ENCODE data around the gene RXRA.

Gene RXRA

GRCh38 chr9:134369416-134370212 lies 43.4 kb downstream of the RXRA start:
- DNase-seq: no peak

- no peak for DNase-seq
Measured at GRCh38 chr9:134370213-134370492, 43.9 kb downstream of the RXRA start.

GRCh38 chr9:134370638-134371037 lies 44.4 kb downstream of the RXRA start:
- DNase-seq: no peak

- no peak for DNase-seq
Measured at GRCh38 chr9:134371731-134372130, 45.5 kb downstream of the RXRA start.

- no peak for DNase-seq
Measured at GRCh38 chr9:134372581-134373267, 46.5 kb downstream of the RXRA start.

GRCh38 chr9:134373269-134373668 lies 47.0 kb downstream of the RXRA start:
- no peak for DNase-seq

- DNase-seq: no peak
Measured at GRCh38 chr9:134373953-134374300, 47.7 kb downstream of the RXRA start.

GRCh38 chr9:134374301-134375010 lies 48.2 kb downstream of the RXRA start:
- DNase-seq: no peak

GRCh38 chr9:134375011-134375390 lies 48.7 kb downstream of the RXRA start:
- no peak for DNase-seq

- DNase-seq: no peak
Measured at GRCh38 chr9:134375430-134376385, 49.5 kb downstream of the RXRA start.

- no peak for DNase-seq
Measured at GRCh38 chr9:134376386-134377142, 50.3 kb downstream of the RXRA start.

GRCh38 chr9:134377143-134377484 lies 50.9 kb downstream of the RXRA start:
- DNase-seq: no peak

GRCh38 chr9:134377976-134378375 lies 51.7 kb downstream of the RXRA start:
- DNase-seq: no peak

GRCh38 chr9:134378901-134379338 lies 52.7 kb downstream of the RXRA start:
- no peak for DNase-seq

GRCh38 chr9:134379831-134380365 lies 53.6 kb downstream of the RXRA start:
- no peak for DNase-seq

- DNase-seq: no peak
Measured at GRCh38 chr9:134380542-134381271, 54.5 kb downstream of the RXRA start.

- no peak for DNase-seq
Measured at GRCh38 chr9:134381272-134381661, 55.0 kb downstream of the RXRA start.

GRCh38 chr9:134381671-134382516 lies 55.6 kb downstream of the RXRA start:
- DNase-seq: peak; percentile 64 to 65

- DNase-seq: no peak
Measured at GRCh38 chr9:134382733-134383132, 56.5 kb downstream of the RXRA start.

GRCh38 chr9:134383148-134383547 lies 56.9 kb downstream of the RXRA start:
- DNase-seq: no peak
